Erythroblast (primary cell): ENCODE measurements around the gene ZNF804A.

Source experiments
- GATA1 ChIP-seq: IDR thresholded peaks from 2 replicates; pipeline ENCODE4 v1.6.1; 2011; ENCODE audit warnings: low read depth, mild to moderate bottlenecking, control low read depth, low read length, moderate library complexity
- POLR2A ChIP-seq: IDR thresholded peaks from 2 replicates; pipeline ENCODE4 v1.6.1; 2011; ENCODE audit warnings: mild to moderate bottlenecking, low read length

DNA sequence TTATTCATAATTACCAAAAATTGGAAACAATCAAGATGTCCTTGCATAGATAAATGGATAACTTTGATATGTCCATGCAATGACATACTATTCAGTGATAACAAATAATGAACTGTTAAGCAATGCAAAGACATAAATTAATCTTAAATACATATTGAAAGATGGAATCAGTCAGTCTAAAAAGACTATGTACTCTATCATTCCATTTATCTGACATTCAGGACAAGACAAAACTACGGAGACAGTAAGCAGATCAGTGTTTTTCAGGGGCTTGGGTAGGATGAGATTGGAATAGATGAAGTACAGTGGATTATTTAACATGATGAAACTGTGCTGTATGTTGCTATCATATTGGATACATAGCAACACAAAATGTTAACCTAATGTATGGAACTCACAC, 21.3 kb upstream of the ZNF804A start:
- TF ChIP-seq POLR2A (no peak), GATA1 (no peak)
